Lower lobe of right lung (tissue), 2 donors: Measurements from ENCODE around the gene FGD2. TPM values are rescaled to one million over a fixed set of nuclear protein-coding genes. Genes with fewer than 3 reads are reported as not detected.
"Not testable (repeated sequence)": the region's sequence is repeated elsewhere in the genome, so short reads cannot be mapped to it uniquely, and the experiment has no call there.

Source experiments
- ATAC-seq, 2 donors: fragments of 200-7000 bp; cut with Tn5 transposase; one replicate each; pipeline ENCODE4 v1.9.1; 2020 to 2022; ENCODE audit warnings: mild to moderate bottlenecking in 2 of 2, moderate library complexity in 2 of 2
- DNase-seq: peaks from one replicate; pipeline ENCODE4 v3.0.0-alpha.2; 2020
- H3K27ac ChIP-seq: fragments of 200-600 bp; one replicate; pipeline ENCODE4 v1.8.0; 2022
- H3K27me3 ChIP-seq: fragments of 200-600 bp; one replicate; pipeline ENCODE4 v1.8.0; 2022; ENCODE audit warnings: low read depth
- H3K36me3 ChIP-seq: fragments of 200-600 bp; one replicate; pipeline ENCODE4 v1.8.0; 2022; ENCODE audit warnings: mild to moderate bottlenecking
- H3K4me1 ChIP-seq: fragments of 200-600 bp; one replicate; pipeline ENCODE4 v1.8.0; 2022
- H3K4me3 ChIP-seq: fragments of 200-600 bp; one replicate; pipeline ENCODE4 v1.8.0; 2022; ENCODE audit warnings: mild to moderate bottlenecking
- H3K9me3 ChIP-seq: fragments of 200-600 bp; one replicate; pipeline ENCODE4 v1.8.0; 2022
- intact Hi-C: fragments of 100-400 bp; cut with DNase I; formaldehyde crosslinking; loops from one replicate; pipeline ENCODE4 v1.11.0; 2022
- total RNA-seq: library from RNA; stranded (reverse); fragmentation: NEBNext Ultra II Directional; extraction: Animal tissue kit (Norgen Biotek cat#: 25700); gene quantifications from one replicate; pipeline ENCODE4 v1.2.1, GENCODE V29; 2021
- TF ChIP-seq, protein P1 (sequence below): fragments of 200-600 bp; IDR thresholded peaks from one replicate; pipeline ENCODE4 v1.8.0; 2022; ENCODE audit warnings: antibody characterized with exemption, mild to moderate bottlenecking
- donor health status: DM: no; HTN: yes; CAD: no; lungs with severe emphysema.

The FGD2 gene
- total RNA-seq, 1 donor from 2014 or later: 103 TPM

DNA sequence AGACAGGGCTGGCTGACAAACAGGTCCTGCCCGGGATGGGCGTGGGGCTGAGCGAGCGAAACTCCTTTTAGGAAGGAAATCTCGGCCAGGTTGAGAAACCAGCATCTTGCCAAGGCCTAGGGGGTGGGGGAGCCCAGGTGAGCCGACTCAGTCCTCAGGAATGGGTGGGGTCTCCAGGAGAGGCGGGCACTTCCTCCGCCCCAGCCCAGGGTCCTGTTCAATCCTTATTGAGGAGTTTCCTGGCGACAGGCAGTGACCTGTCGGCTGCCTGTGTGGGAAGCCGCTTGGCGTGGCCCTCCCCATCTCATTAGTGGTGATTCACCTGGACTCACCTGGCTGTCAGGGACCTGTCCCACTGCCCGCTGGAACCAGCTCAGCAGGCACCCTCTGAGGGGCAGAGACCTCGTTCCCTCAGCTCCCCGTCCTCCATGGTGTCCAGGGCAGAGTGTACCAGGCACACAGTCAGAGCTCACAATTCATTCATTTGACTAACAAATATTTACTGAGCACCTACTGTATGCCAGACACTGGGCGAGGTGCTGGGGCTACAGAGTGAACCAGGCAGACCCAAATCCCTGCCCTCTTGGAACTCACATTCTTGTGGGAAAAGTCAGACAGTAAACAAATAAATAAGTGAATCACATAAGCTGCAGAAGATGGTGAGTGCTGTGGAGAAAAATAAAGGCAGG is 51.1 kb downstream of the FGD2 start:
- Histone ChIP-seq H3K27me3 (no peaks in the 10 kb centered on the region), H3K36me3 (no peaks in the 10 kb centered on the region), H3K27ac (no peak overlapping the region), H3K9me3 (no peaks in the 10 kb centered on the region), H3K4me3 (no peak overlapping the region), H3K4me1 (peaks cover 17% of the 10 kb centered on the region)
- TF ChIP-seq, protein P1, sequence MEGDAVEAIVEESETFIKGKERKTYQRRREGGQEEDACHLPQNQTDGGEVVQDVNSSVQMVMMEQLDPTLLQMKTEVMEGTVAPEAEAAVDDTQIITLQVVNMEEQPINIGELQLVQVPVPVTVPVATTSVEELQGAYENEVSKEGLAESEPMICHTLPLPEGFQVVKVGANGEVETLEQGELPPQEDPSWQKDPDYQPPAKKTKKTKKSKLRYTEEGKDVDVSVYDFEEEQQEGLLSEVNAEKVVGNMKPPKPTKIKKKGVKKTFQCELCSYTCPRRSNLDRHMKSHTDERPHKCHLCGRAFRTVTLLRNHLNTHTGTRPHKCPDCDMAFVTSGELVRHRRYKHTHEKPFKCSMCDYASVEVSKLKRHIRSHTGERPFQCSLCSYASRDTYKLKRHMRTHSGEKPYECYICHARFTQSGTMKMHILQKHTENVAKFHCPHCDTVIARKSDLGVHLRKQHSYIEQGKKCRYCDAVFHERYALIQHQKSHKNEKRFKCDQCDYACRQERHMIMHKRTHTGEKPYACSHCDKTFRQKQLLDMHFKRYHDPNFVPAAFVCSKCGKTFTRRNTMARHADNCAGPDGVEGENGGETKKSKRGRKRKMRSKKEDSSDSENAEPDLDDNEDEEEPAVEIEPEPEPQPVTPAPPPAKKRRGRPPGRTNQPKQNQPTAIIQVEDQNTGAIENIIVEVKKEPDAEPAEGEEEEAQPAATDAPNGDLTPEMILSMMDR: no peak
- intact Hi-C loops: loop anchor here (10.0 kb wide), 1 partner anchor 118 kb away; the partner anchor contains the start of gene PIM1
- DNase-seq (no peak), ATAC-seq (no peak)

DNA sequence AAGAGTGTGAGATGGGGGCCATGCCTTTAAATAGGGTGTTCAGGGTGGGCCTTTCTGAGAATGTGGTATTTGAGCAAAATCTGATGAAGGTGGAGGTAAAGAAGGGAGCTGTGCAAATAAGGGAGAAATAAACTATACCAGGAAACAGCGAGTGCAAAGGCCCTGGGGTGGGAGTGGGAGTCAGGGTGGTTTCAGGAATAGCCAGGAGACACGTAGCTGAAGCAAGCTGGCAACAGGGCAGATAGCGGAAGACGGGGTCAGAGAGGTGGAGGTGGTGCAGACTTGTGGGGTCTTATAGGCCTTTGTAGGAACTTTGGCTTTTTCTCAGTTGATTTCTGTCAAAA is 51.6 kb downstream of the FGD2 start:
- no peaks in the 10 kb centered on the region for H3K9me3 ChIP-seq
- DNase-seq (no peak), ATAC-seq (no peak)
- H3K36me3 ChIP-seq: no peaks in the 10 kb centered on the region
- H3K4me3 ChIP-seq: no peak overlapping the region
- intact Hi-C loops: loop anchor here (10.0 kb wide), 1 partner anchor 118 kb away; the partner anchor contains the start of gene PIM1
- H3K27me3 ChIP-seq: no peaks in the 10 kb centered on the region
- peaks cover 12% of the 10 kb centered on the region for H3K4me1 ChIP-seq
- TF ChIP-seq, protein P1: no peak
- no peak overlapping the region for H3K27ac ChIP-seq

DNA sequence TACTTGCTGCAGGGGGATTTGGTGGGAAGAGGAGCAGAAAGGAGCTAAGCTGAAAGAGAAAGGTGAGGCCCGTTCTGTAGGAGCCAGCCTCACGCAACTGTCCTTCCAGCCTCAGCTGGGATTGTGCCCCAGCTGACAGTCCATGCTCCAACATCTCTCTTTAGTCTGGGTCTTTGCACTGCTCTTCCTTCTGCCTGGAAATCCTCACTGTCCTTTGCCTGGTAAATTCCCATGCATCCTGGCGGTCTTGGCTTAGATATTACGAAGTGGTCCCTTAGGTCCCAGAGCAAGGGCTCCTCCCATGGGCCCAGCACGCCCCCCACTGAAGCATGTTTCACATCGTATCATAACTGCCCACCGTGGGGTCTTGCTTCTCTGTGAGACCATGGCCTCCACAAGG is 52.2 kb downstream of the FGD2 start:
- H3K27me3 ChIP-seq: no peaks in the 10 kb centered on the region
- TF ChIP-seq, protein P1: no peak
- intact Hi-C loops: loop anchor here (10.0 kb wide), 1 partner anchor 117 kb away; the partner anchor contains the start of gene PIM1
- H3K36me3 ChIP-seq: no peaks in the 10 kb centered on the region
- H3K9me3 ChIP-seq: no peaks in the 10 kb centered on the region
- H3K4me3 ChIP-seq: no peak overlapping the region
- H3K4me1 ChIP-seq: peaks cover 12% of the 10 kb centered on the region
- ATAC-seq (no peak), DNase-seq (no peak)
- H3K27ac ChIP-seq: no peak overlapping the region

DNA sequence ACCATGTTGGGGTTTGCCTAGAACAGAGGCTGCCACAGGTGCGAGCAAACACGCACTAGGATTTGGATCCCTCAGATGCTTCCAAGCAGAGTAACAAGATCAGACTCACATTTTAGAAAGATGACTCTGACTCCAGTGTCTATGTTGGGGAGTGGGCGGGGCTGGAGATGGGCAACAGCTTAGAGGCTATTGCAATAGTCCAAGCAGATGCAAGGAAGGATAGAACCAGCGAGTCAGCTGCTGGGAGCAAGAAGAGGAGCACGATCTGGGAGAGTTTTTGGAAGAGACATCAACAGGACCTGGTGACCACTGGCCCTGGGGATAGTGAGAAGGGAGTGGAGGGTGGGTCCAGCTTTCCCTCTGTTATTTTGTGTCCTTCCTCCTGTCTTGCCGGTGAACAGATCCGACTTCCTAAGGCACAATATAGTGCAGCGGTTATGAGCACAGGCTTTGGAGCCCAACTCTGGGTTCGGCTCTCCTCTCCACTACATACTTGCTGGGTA is 52.7 kb downstream of the FGD2 start:
- Histone ChIP-seq H3K4me1 (peaks cover 12% of the 10 kb centered on the region), H3K27me3 (no peaks in the 10 kb centered on the region), H3K4me3 (no peak overlapping the region), H3K36me3 (no peaks in the 10 kb centered on the region), H3K27ac (no peak overlapping the region), H3K9me3 (no peaks in the 10 kb centered on the region)
- ATAC-seq (no peak), DNase-seq (no peak)
- intact Hi-C loops: loop anchor here (10.0 kb wide), 1 partner anchor 117 kb away; the partner anchor contains the start of gene PIM1
- TF ChIP-seq, protein P1: no peak

DNA sequence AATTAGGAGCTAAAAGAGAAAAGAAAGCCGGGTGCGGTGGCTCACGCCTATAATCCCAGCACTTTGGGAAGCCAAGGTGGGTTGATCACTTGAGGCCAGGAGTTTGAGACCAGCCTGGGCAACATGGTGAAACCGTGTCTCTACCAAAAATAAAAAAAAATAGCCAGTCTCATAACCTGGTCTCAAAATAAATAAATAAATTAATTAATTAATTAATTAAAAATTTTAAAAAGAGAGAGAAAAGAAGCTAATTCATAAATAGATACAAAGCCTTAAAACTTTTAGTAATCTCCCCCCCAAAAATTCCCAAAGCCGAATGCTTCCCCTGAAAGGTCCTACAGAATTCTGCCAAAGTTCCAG is 53.5 kb downstream of the FGD2 start:
- not testable (repeated sequence) for H3K4me3 ChIP-seq, H3K9me3 ChIP-seq, ATAC-seq, H3K27me3 ChIP-seq, DNase-seq, H3K27ac ChIP-seq, H3K36me3 ChIP-seq
- intact Hi-C loops: loop anchor here (10.0 kb wide), 1 partner anchor 116 kb away; the partner anchor contains the start of gene PIM1
- peaks cover 12% of the 10 kb centered on the region for H3K4me1 ChIP-seq
